Stimulated activated CD4-positive, alpha-beta T cell treated with anti-CD3 and anti-CD28 coated beads, Interleukin-4, amount 100 ng/mL, for 1 hour (primary cell): Measurements from ENCODE around the gene XK.
"Not testable (repeated sequence)": the region's sequence is repeated elsewhere in the genome, so short reads cannot be mapped to it uniquely, and the experiment has no call there.

Experiments used
- DNase-seq: peaks from one replicate; pipeline ENCODE4 v3.0.0-alpha.2; 2020

The XK gene

GRCh38 chrX:37759351-37759750 is 73.8 kb downstream of the XK start:
- no peak for DNase-seq

- no peak for DNase-seq
Measured at GRCh38 chrX:37759878-37760418, 74.4 kb downstream of the XK start.

- DNase-seq = no peak
Measured at GRCh38 chrX:37763400-37763799, 77.8 kb downstream of the XK start.

- no peak for DNase-seq
Measured at GRCh38 chrX:37765507-37765906, 79.9 kb downstream of the XK start.

- DNase-seq = no peak
Measured at GRCh38 chrX:37767430-37767829, 81.8 kb downstream of the XK start.

GRCh38 chrX:37768866-37769265 is 83.3 kb downstream of the XK start:
- DNase-seq = not testable (repeated sequence)

GRCh38 chrX:37776283-37776986 is 90.8 kb downstream of the XK start:
- DNase-seq = no peak

- DNase-seq = no peak
Measured at GRCh38 chrX:37776987-37777325, 91.4 kb downstream of the XK start.

GRCh38 chrX:37779857-37780256 is 94.3 kb downstream of the XK start, which contains the start of gene CYBB:
TSS of gene CYBB (plus strand) at chrX:37780059. CDS start at chrX:37780078, 19 bp downstream.
- no peak for DNase-seq

GRCh38 chrX:37781081-37781480 is 95.5 kb downstream of the XK start:
- DNase-seq = no peak
